Measurements from ENCODE around the gene MAD1L1.

Gene MAD1L1

GRCh38 chr7:2202361-2202761 is 30.4 kb downstream of the MAD1L1 start:
- no peak for DNase-seq (ENCODE audit: extremely low read depth in 1 of 2, low read depth in 1 of 2)

- no peak for DNase-seq (ENCODE audit: extremely low read depth in 1 of 2, low read depth in 1 of 2)
Measured at GRCh38 chr7:2201686-2202360, 30.9 kb downstream of the MAD1L1 start.

DNA sequence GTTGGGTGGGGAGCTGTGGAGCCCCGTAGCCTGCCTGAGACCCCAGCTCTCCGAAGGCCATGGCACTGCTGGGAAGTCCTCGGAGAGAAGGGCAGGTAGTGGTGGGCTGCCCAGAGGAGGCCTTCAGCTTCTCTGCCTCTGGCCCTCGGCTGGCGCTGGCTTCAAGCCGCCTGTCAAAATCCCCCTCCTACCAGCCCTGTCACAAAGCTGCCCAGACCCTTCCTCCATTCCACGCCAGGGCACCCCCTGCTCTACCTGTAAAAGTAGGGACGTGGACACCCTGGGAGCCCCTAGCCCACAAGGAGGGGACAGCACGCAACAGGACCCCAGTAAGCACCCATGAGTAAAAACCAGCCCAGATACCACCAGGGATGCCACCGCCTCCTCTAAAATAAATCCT is 31.6 kb downstream of the MAD1L1 start:
- DNase-seq (ENCODE audit: extremely low read depth in 1 of 2, low read depth in 1 of 2) = no peak

- no peak for DNase-seq (ENCODE audit: extremely low read depth in 1 of 2, low read depth in 1 of 2)
Measured at GRCh38 chr7:2200584-2200980, 32.2 kb downstream of the MAD1L1 start.

DNA sequence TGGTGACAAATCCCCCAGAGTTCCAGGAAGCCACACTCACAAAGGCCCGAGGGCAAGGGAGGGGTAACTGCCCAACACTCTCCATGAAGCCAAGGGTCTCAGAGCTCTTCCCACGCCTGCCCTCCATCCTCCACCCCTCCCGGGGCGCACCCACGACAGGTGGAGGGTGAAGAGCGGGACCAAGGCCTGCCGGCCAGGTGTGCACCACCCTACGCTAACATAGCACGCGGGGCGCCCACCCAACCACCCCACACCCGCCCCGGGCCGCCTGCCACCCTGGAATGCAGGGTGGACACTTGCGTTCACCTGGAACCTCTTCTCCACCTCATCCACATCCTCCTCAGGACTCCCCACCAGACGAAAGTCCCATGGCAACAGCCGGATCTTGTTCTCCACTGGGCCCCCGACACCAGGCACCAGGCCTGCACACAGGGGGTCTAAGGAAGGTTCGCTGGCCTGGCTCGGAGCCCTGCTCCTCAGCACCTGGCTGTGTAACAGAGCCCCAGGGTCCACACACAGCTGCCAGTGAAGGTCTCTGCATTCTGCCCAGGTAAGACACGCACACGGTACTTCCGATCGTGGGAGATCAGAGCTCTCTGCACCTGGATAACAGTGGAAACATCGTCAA is 32.7 kb downstream of the MAD1L1 start:
- DNase-seq (ENCODE audit: extremely low read depth in 1 of 2, low read depth in 1 of 2) = no peak

DNA sequence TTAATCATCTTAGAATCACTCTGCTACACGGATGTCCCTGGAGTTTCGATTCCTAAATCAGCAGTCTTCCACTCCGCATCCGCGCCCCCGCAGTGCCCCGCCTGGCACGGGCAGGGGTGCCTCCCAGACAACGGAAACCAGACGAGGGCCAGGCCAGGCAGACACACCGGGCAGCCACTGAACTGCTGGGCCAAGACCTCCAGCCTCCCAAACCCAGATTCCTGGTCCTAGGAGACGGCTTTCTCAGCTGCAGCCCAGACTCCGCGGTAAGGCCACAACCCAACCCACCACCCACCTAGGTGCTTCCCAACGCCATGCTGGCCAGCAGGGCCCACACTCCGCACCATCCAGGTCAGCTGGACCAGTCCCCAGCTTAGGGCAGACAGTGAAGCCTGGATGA is 33.2 kb downstream of the MAD1L1 start:
- no peak for DNase-seq (ENCODE audit: extremely low read depth in 1 of 2, low read depth in 1 of 2)

DNA sequence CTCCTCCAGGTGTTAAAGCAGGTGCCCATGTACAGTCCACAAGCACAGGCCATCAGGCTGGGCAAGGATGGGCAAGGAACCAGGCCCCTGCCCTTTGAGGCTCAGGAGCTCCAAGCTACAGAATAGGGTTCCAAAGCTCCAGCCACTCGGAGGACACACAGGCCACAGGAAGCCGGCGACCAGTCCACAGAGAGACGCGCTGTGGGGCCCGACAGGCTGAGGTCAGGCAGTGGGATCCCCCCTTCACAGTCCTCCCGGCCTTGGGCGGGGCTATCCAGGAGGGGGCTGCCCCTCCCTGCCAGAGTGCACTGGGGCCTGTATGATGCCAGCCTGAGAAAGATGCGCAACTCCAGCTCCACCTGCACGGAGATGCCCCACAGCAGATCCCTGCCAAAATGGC is 34.0 kb downstream of the MAD1L1 start:
- DNase-seq (ENCODE audit: extremely low read depth in 1 of 2, low read depth in 1 of 2) = no peak

- no peak for DNase-seq (ENCODE audit: extremely low read depth in 1 of 2, low read depth in 1 of 2)
Measured at GRCh38 chr7:2198206-2198605, 34.5 kb downstream of the MAD1L1 start.

DNA sequence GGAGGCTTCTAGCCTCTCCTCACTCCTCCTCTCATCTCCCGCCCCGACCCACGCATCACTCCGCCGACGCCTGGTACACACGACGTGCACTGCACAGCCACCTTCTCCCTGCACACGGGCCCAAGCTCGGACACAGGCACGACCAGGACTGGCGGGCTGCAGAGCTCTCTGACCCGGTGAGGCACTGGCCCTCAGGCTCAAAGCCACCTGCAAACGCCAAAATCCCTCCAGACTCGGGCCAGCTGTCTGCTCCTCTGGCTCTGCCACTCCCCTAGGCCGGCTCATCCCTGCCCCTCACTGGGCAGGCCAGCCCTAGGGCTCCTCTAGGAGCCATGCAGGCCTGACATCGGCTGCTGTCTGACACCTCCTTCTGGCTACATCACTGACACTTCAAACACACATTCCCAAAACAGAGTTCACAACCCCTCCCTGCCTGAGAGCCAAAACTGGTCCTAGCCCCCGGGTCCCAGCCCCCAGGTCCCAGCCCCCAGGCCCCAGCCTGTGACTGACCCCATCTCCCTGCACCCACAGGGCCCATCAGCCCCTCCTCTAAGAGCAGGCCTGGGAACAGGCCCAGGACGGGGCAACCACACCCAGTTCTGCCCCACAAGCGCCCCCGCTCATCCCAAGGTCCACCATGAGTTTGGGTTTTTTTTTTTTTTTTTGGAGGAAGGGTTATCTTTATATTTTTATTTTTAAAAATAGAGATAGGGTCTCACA is 35.1 kb downstream of the MAD1L1 start:
- DNase-seq (ENCODE audit: extremely low read depth in 1 of 2, low read depth in 1 of 2) = no peak

GRCh38 chr7:2196381-2197378 is 36.1 kb downstream of the MAD1L1 start:
- DNase-seq (ENCODE audit: extremely low read depth in 1 of 2, low read depth in 1 of 2) = no peak

GRCh38 chr7:2195400-2196246 is 37.1 kb downstream of the MAD1L1 start:
- DNase-seq (ENCODE audit: extremely low read depth in 1 of 2, low read depth in 1 of 2) = no peak

DNA sequence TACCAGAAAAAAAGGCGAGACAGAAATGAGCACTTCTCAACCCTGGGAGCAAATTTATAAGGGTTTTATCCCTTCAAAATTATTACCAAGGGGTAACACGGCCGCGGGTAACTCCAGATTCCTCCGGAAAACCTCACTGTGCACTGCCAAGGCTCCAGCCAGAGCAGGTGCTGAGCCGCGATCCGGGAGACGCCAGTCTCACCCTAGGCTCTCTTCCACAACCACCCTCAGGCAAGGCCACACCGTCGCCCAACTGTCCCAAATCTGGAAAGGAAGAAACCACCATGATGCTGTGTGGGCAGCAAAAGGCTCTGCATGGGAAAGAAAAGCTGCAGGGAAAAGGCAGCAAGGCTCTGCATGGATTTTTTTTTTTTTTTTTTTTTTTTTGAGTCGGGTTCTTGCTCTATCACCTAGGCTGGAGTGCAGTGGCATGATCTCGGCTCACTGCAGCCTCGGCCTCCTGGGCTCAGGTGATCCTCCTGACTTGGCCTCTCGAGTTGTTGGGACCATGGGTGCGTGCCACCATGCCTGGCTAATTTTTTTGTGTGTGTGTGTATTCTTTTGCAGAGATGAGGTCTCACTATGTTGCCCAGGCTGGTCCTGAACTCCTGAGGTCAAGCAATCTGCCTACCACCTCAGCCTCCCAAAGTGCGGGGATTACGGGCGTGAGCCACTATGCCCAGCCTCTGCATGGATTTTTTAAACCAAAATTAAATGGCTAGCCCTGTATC is 39.0 kb downstream of the MAD1L1 start:
- DNase-seq (ENCODE audit: extremely low read depth in 1 of 2, low read depth in 1 of 2) = no peak

- DNase-seq (ENCODE audit: extremely low read depth in 1 of 2, low read depth in 1 of 2) = no peak
Measured at GRCh38 chr7:2192831-2193534, 39.8 kb downstream of the MAD1L1 start.

- no peak for DNase-seq (ENCODE audit: extremely low read depth in 1 of 2, low read depth in 1 of 2)
Measured at GRCh38 chr7:2191016-2191415, 41.7 kb downstream of the MAD1L1 start.

DNA sequence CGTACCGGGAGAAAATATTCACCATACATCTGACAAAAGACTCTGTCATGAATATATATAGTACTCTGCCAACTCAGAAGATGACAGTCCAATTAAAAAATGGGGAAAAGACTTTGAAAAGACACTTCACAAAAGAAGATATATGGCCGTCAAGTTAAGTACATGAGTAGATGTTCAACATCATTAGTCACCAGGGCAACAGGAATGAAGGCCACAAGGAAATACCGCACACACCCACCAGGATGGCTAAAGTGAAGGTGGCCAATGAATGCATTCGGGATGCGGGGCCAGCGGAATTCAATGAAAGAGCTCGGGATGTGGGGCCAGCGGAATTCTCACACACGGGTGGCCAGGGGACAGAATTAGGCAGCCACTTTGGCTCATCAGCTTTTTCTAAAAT is 42.2 kb downstream of the MAD1L1 start:
- no peak for DNase-seq (ENCODE audit: extremely low read depth in 1 of 2, low read depth in 1 of 2)

GRCh38 chr7:2186166-2186565 is 46.6 kb downstream of the MAD1L1 start:
- no peak for DNase-seq (ENCODE audit: extremely low read depth in 1 of 2, low read depth in 1 of 2)

- DNase-seq (ENCODE audit: extremely low read depth in 1 of 2, low read depth in 1 of 2) = no peak
Measured at GRCh38 chr7:2185715-2186114, 47.0 kb downstream of the MAD1L1 start.

DNA sequence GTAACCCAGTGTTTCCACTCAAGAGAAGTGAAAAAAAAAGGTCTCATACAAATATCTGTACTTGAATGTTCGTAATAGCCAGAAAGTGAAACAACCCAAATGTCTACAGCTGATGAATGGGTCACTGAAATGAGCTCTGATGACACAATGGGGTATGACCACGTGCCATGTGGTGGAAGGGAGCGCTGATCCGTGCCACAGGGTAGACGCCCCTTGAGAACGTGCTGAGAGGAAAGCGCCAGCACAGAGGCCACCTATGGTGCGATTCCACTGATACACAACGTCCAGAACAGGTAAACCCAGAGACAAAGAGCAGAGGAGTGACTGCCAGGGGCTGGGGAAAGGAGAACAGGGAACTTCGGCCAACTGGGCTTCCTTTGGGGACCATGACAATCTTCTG is 50.3 kb downstream of the MAD1L1 start:
- no peak for DNase-seq (ENCODE audit: extremely low read depth in 1 of 2, low read depth in 1 of 2)

Data from stimulated activated CD8-positive, alpha-beta memory T cell treated with anti-CD3 and anti-CD28 coated beads, Interleukin-7, amount 100 ng/mL, for 48 hours (primary cell).